Natural killer cell (primary cell): ENCODE measurements around the gene LMAN1L. TPM values are rescaled to one million over a fixed set of nuclear protein-coding genes. Genes with fewer than 3 reads are reported as not detected.

Experiments
- ATAC-seq, 3 donors: fragments of 150-1000 bp in 2 of 3; fragments of 200-7000 bp in 1 of 3; cut with Tn5 transposase; 1 replicate in 1 of 3; 2 replicates in 2 of 3; pipeline ENCODE4 v1.10.0; 2021; ENCODE audit warnings: mild to moderate bottlenecking in 2 of 3, moderate library complexity in 2 of 3
- DNase-seq, 2 donors: peaks; one replicate each; pipeline versions ENCODE4 v3.0.0 to v3.0.0-alpha.2; 2013 to 2021; ENCODE audit warnings: mixed read lengths in 1 of 2
- H3K27ac ChIP-seq: one replicate; pipeline ENCODE4 v1.5.1; 2013; ENCODE audit warnings: mild to moderate bottlenecking, low read length
- H3K27me3 ChIP-seq: one replicate; pipeline ENCODE4 v1.6.1; 2013; ENCODE audit warnings: low read length; ENCODE audit not compliant: control insufficient read depth, insufficient read depth
- H3K36me3 ChIP-seq: one replicate; pipeline ENCODE4 v1.6.1; 2013; ENCODE audit warnings: low read length; ENCODE audit not compliant: control insufficient read depth, insufficient read depth
- H3K4me1 ChIP-seq: one replicate; pipeline ENCODE4 v1.6.1; 2013; ENCODE audit warnings: low read length; ENCODE audit not compliant: control insufficient read depth, insufficient read depth
- H3K4me3 ChIP-seq: one replicate; pipeline ENCODE4 v1.5.1; 2013; ENCODE audit warnings: low read length
- H3K9me3 ChIP-seq: one replicate; pipeline ENCODE4 v1.6.1; 2013; ENCODE audit warnings: low read length; ENCODE audit not compliant: control insufficient read depth, insufficient read depth
- H3K27ac Mint-ChIP-seq, 2 donors: one replicate each; pipeline ENCODE4 v1.8.0; 2022; ENCODE audit warnings: mild to moderate bottlenecking in 2 of 2, mixed read lengths in 2 of 2, moderate library complexity in 1 of 2
- H3K27me3 Mint-ChIP-seq, 2 donors: one replicate each; pipeline ENCODE4 v1.8.0; 2022; ENCODE audit warnings: low read depth in 2 of 2, mixed read lengths in 2 of 2
- H3K36me3 Mint-ChIP-seq: one replicate; pipeline ENCODE4 v1.8.0; 2022; ENCODE audit warnings: mixed read lengths
- H3K4me1 Mint-ChIP-seq, 2 donors: one replicate each; pipeline ENCODE4 v1.8.0; 2022; ENCODE audit warnings: mixed read lengths in 2 of 2
- H3K4me3 Mint-ChIP-seq: one replicate; pipeline ENCODE4 v1.8.0; 2022; ENCODE audit warnings: mild to moderate bottlenecking, moderate library complexity, mixed read lengths
- H3K9me3 Mint-ChIP-seq, 2 donors: one replicate each; pipeline ENCODE4 v1.8.0; 2022; ENCODE audit warnings: mixed read lengths in 2 of 2
- CTCF ChIP-seq: fragments of 200-600 bp; IDR thresholded peaks from one replicate; pipeline ENCODE4 v1.8.0; 2022; ENCODE audit warnings: antibody characterized with exemption
- WGBS: methylation state at CpG from one replicate; pipeline ENCODE4 v1.1.7; 2013; ENCODE audit warnings: missing lambda C conversion rate; ENCODE audit not compliant: insufficient coverage; 5-methylcytosine and 5-hydroxymethylcytosine counted together
- intact Hi-C: fragments of 100-400 bp; cut with micrococcal nuclease; formaldehyde crosslinking; loops from one replicate; pipeline ENCODE4 v1.14.2; 2022
- total RNA-seq, 4 donors: library from RNA; stranded (reverse); fragments of 120-200 nt in 1 of 4; gene quantifications; one replicate each; pipeline versions ENCODE4 v1.2.3 to v1.2.4, GENCODE V29; 2013 to 2022

LMAN1L gene
- total RNA-seq, 3 donors from 2014 or later (not counting 1 experiment from before 2014, with no cell fraction given): 0.72 to 1.1 (median 0.94) TPM

GRCh38 chr15:74777769-74778598 lies 34.7 kb upstream of the LMAN1L start:
- 66% methylated on average over 6 of the region's 6 CpGs for WGBS
- Mint-ChIP-seq H3K27me3 (no peaks in the 10 kb centered on the region), H3K27ac (peak overlapping the region; percentile 97 to 98), H3K4me3 (peak overlapping the region; percentile 47), H3K4me1 (peaks cover 51 to 64% of the 10 kb centered on the region in 2 donors), H3K9me3 (no peaks in the 10 kb centered on the region), H3K36me3 (no peaks in the 10 kb centered on the region)
- no peaks in the 10 kb centered on the region for H3K9me3 ChIP-seq
- no peak overlapping the region for H3K4me3 ChIP-seq
- DNase-seq: peak in 1 of 2 donors; percentile 30
- intact Hi-C loops: loop anchor here (1.0 to 2.0 kb wide), 3 partner anchors 7 to 22 kb away; no protein-coding TSS in a partner anchor
- no peak for TF ChIP-seq CTCF
- peaks cover 77% of the 10 kb centered on the region for H3K4me1 ChIP-seq
- H3K27me3 ChIP-seq: no peaks in the 10 kb centered on the region
- no peak for ATAC-seq
- H3K36me3 ChIP-seq: no peaks in the 10 kb centered on the region
- H3K27ac ChIP-seq: peak overlapping the region; percentile 90

DNA sequence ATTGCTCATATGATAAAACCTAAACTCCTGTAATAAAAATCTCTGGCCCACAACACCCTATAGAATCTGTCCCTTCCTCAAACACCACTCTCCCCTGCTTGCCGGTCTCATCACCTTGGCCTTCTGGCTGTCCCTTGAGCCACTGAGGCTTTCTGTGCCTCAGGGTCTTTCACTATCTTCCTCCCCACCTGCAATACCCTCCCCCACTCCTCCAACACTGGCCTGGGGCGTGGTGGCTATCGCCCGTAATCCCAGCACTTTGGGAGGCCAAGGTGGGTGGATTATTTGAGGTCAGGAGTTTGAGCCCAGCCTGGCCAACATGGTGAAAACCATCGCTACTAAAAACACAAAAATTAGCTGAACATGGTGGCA lies 34.0 kb upstream of the LMAN1L start:
- H3K36me3 ChIP-seq: no peaks in the 10 kb centered on the region
- no peak for ATAC-seq
- Mint-ChIP-seq H3K27me3 (no peaks in the 10 kb centered on the region), H3K9me3 (no peaks in the 10 kb centered on the region), H3K4me1 (peaks cover 55 to 70% of the 10 kb centered on the region in 2 donors), H3K36me3 (no peaks in the 10 kb centered on the region), H3K27ac (peak overlapping the region; percentile 97 to 98), H3K4me3 (peak overlapping the region; percentile 47)
- TF ChIP-seq CTCF: no peak
- H3K4me1 ChIP-seq: peaks cover 80% of the 10 kb centered on the region
- no peak overlapping the region for H3K4me3 ChIP-seq
- 83% methylated on average over 2 of the region's 5 CpGs for WGBS
- intact Hi-C loops: no loop called here
- H3K27me3 ChIP-seq: no peaks in the 10 kb centered on the region
- DNase-seq: no peak
- peak overlapping the region; percentile 90 for H3K27ac ChIP-seq
- H3K9me3 ChIP-seq: no peaks in the 10 kb centered on the region

GRCh38 chr15:74779162-74779648 lies 33.4 kb upstream of the LMAN1L start:
- peak overlapping the region; percentile 90 for H3K27ac ChIP-seq
- H3K36me3 ChIP-seq: no peaks in the 10 kb centered on the region
- intact Hi-C loops: no loop called here
- peaks cover 81% of the 10 kb centered on the region for H3K4me1 ChIP-seq
- no peaks in the 10 kb centered on the region for H3K9me3 ChIP-seq
- Mint-ChIP-seq H3K27me3 (no peaks in the 10 kb centered on the region), H3K4me3 (peak overlapping the region; percentile 92), H3K9me3 (no peaks in the 10 kb centered on the region), H3K4me1 (peaks cover 59 to 75% of the 10 kb centered on the region in 2 donors), H3K27ac (peak overlapping the region; percentile 97 to 98), H3K36me3 (no peaks in the 10 kb centered on the region)
- no peak for ATAC-seq
- 37% methylated on average over 5 of the region's 7 CpGs for WGBS
- no peak for TF ChIP-seq CTCF
- H3K27me3 ChIP-seq: no peaks in the 10 kb centered on the region
- peak in 1 of 2 donors; percentile 41 for DNase-seq
- no peak overlapping the region for H3K4me3 ChIP-seq
